ENCODE measurements around the gene PANX2.

DNA sequence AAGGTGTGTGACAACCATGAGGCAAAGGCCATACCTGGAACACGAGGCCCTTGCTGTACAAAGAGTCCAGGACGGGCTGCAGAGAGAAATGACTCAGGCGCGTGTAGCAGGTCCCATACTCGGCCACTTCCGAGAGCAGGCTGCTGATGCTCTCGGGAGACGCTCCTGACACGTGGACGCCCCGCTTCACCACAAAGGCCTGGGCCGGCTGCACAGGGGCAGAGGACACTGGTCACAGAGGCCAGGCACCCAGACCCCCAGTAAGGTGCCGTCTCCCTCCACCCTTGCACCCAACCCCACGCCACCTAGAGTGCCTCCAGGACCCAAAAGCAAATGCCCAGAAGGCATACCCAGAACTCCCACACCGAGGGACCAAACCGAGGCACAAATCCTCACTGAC is 58.8 kb downstream of the PANX2 start:
- TF ChIP-seq TAF1 (conservative IDR thresholded peaks at IDR 0.05) = no peak
- TF ChIP-seq, protein P1, sequence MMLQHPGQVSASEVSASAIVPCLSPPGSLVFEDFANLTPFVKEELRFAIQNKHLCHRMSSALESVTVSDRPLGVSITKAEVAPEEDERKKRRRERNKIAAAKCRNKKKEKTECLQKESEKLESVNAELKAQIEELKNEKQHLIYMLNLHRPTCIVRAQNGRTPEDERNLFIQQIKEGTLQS (IDR thresholded peaks at IDR 0.05) = no peak
- TF ChIP-seq, protein P2, sequence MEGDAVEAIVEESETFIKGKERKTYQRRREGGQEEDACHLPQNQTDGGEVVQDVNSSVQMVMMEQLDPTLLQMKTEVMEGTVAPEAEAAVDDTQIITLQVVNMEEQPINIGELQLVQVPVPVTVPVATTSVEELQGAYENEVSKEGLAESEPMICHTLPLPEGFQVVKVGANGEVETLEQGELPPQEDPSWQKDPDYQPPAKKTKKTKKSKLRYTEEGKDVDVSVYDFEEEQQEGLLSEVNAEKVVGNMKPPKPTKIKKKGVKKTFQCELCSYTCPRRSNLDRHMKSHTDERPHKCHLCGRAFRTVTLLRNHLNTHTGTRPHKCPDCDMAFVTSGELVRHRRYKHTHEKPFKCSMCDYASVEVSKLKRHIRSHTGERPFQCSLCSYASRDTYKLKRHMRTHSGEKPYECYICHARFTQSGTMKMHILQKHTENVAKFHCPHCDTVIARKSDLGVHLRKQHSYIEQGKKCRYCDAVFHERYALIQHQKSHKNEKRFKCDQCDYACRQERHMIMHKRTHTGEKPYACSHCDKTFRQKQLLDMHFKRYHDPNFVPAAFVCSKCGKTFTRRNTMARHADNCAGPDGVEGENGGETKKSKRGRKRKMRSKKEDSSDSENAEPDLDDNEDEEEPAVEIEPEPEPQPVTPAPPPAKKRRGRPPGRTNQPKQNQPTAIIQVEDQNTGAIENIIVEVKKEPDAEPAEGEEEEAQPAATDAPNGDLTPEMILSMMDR (IDR thresholded peaks at IDR 0.05; ENCODE audit: low read depth, low read length, missing input control) = no peak
- TF ChIP-seq GABPA (IDR thresholded peaks at IDR 0.05 in 1 of 2, conservative IDR thresholded peaks at IDR 0.05 in 1 of 2) = no peak
- TF ChIP-seq, protein P3, sequence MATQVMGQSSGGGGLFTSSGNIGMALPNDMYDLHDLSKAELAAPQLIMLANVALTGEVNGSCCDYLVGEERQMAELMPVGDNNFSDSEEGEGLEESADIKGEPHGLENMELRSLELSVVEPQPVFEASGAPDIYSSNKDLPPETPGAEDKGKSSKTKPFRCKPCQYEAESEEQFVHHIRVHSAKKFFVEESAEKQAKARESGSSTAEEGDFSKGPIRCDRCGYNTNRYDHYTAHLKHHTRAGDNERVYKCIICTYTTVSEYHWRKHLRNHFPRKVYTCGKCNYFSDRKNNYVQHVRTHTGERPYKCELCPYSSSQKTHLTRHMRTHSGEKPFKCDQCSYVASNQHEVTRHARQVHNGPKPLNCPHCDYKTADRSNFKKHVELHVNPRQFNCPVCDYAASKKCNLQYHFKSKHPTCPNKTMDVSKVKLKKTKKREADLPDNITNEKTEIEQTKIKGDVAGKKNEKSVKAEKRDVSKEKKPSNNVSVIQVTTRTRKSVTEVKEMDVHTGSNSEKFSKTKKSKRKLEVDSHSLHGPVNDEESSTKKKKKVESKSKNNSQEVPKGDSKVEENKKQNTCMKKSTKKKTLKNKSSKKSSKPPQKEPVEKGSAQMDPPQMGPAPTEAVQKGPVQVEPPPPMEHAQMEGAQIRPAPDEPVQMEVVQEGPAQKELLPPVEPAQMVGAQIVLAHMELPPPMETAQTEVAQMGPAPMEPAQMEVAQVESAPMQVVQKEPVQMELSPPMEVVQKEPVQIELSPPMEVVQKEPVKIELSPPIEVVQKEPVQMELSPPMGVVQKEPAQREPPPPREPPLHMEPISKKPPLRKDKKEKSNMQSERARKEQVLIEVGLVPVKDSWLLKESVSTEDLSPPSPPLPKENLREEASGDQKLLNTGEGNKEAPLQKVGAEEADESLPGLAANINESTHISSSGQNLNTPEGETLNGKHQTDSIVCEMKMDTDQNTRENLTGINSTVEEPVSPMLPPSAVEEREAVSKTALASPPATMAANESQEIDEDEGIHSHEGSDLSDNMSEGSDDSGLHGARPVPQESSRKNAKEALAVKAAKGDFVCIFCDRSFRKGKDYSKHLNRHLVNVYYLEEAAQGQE (IDR thresholded peaks at IDR 0.05) = no peak
- TF ChIP-seq HNF4G (IDR thresholded peaks at IDR 0.05) = no peak
